Fibroblast of the conjunctiva (primary cell): ENCODE measurements around the gene MAT2A.

Experiments
- DNase-seq: peaks from one replicate; pipeline ENCODE4 v3.0.0-alpha.2; 2010; ENCODE audit warnings: low read depth

The MAT2A gene

GRCh38 chr2:85538507-85539360 is at the start of gene MAT2A:
MAT2A (plus strand) TSS chr2:85539168; CDS start chr2:85539288, 120 bp downstream.
- DNase-seq: peak; percentile 88

GRCh38 chr2:85490861-85491755 is 47.9 kb upstream of the MAT2A start:
- DNase-seq: no peak

GRCh38 chr2:85496436-85496835 is 42.5 kb upstream of the MAT2A start:
- DNase-seq: no peak

- no peak for DNase-seq
Measured at GRCh38 chr2:85497944-85498630, 40.9 kb upstream of the MAT2A start.

- DNase-seq: no peak
Measured at GRCh38 chr2:85501248-85501647, 37.7 kb upstream of the MAT2A start.

- no peak for DNase-seq
Measured at GRCh38 chr2:85502720-85503119, 36.2 kb upstream of the MAT2A start.

GRCh38 chr2:85503168-85503850 is 35.7 kb upstream of the MAT2A start:
- DNase-seq: no peak

GRCh38 chr2:85503851-85504777 is 34.9 kb upstream of the MAT2A start:
- DNase-seq: peak; percentile 63

- peak; percentile 91 for DNase-seq
Measured at GRCh38 chr2:85504778-85505261, 34.1 kb upstream of the MAT2A start.

GRCh38 chr2:85505551-85506238 is 33.3 kb upstream of the MAT2A start:
- DNase-seq: no peak

GRCh38 chr2:85506768-85507181 is 32.2 kb upstream of the MAT2A start:
- no peak for DNase-seq

- DNase-seq: no peak
Measured at GRCh38 chr2:85511008-85511811, 27.8 kb upstream of the MAT2A start.

- no peak for DNase-seq
Measured at GRCh38 chr2:85514323-85514722, 24.6 kb upstream of the MAT2A start.

- DNase-seq: no peak
Measured at GRCh38 chr2:85516653-85517389, 22.1 kb upstream of the MAT2A start.

- no peak for DNase-seq
Measured at GRCh38 chr2:85522090-85522647, 16.8 kb upstream of the MAT2A start.

- no peak for DNase-seq
Measured at GRCh38 chr2:85523062-85523902, 15.7 kb upstream of the MAT2A start.

- DNase-seq: no peak
Measured at GRCh38 chr2:85523903-85524335, 15.0 kb upstream of the MAT2A start.
